A549 treated with GW870086 at 1 μM for 4 hours (cell line): ENCODE measurements around the gene FANCM. TPM values are rescaled to one million over a fixed set of nuclear protein-coding genes. Genes with fewer than 3 reads are reported as not detected.

ENCODE experiments used
- total RNA-seq: library from RNA; stranded (reverse); fragments of 200-300 nt; extraction: Qiagen RNA extraction; gene quantifications from 5 replicates; pipeline ENCODE4 v1.2.3, GENCODE V29; 2022; ENCODE audit warnings: low read depth

FANCM gene
- total RNA-seq, result 4.6 to 7.0 TPM (median 5.8 TPM) in 5 replicates

GRCh38 chr14:45135659-45136395, at the start of gene FANCM:
TSS of gene FANCM (plus strand) at chr14:45135930. CDS start at chr14:45136032, 102 bp downstream.

GRCh38 chr14:45134051-45134958, 1.4 kb upstream of the FANCM start, which contains the start of gene FKBP3:
TSS of gene FKBP3 (minus strand) at chr14:45134481. CDS start at chr14:45134456, 25 bp downstream.

Other genes starting within 250 kb of the FANCM start
- gene KLHL28, start 174.0 kb upstream of the FANCM start, total RNA-seq, result 5.8 to 8.4 TPM (median 6.5 TPM) in 5 replicates
- gene TOGARAM1, start 173.7 kb upstream of the FANCM start, total RNA-seq, result 7.7 to 9.9 TPM (median 8.1 TPM) in 5 replicates
- gene PRPF39, start 51.8 kb upstream of the FANCM start, total RNA-seq, result 13.0 to 20.9 TPM (median 19.6 TPM) in 5 replicates
- gene FKBP3, start 1.4 kb upstream of the FANCM start, total RNA-seq, result 112 to 129 TPM (median 121 TPM) in 5 replicates
- 15.3 to 25.4 TPM (median 21.0 TPM) in 5 replicates for gene MIS18BP1, start 117.3 kb downstream of the FANCM start, total RNA-seq